H9 (cell line): ENCODE data around the gene PSMB3. TPM values are rescaled to one million over a fixed set of nuclear protein-coding genes. Genes with fewer than 3 reads are reported as not detected.

ENCODE experiments used
- DNase-seq: peaks from one replicate; pipeline ENCODE4 v3.0.0-alpha.2; 2017
- H2AFZ ChIP-seq: one replicate; pipeline ENCODE4 v1.6.1; 2013; ENCODE audit warnings: mild to moderate bottlenecking, low read length, control low read depth, moderate library complexity
- H2AK5ac ChIP-seq: 2 replicates; pipeline ENCODE4 v1.6.1; 2013; ENCODE audit warnings: low read length, control low read depth, mixed read lengths; ENCODE audit not compliant: insufficient read length
- H2BK120ac ChIP-seq: one replicate; pipeline ENCODE4 v1.6.1; 2013; ENCODE audit warnings: low read depth, mild to moderate bottlenecking, low read length, control low read depth, inconsistent platforms; ENCODE audit not compliant: poor library complexity, severe bottlenecking
- H2BK12ac ChIP-seq: 2 replicates; pipeline ENCODE4 v1.6.1; 2013; ENCODE audit warnings: low read length, control low read depth, mixed read lengths, low read depth; ENCODE audit not compliant: insufficient read length
- H2BK15ac ChIP-seq: 2 replicates; pipeline ENCODE4 v1.6.1; 2013; ENCODE audit warnings: low read depth, low read length, control low read depth
- H2BK20ac ChIP-seq: one replicate; pipeline ENCODE4 v1.6.1; 2013; ENCODE audit warnings: low read depth, mild to moderate bottlenecking, low read length, control low read depth, inconsistent platforms; ENCODE audit not compliant: poor library complexity, severe bottlenecking
- H2BK5ac ChIP-seq: 2 replicates; pipeline ENCODE4 v1.6.1; 2013; ENCODE audit warnings: low read length, control low read depth, mixed read lengths; ENCODE audit not compliant: insufficient read length
- H3K14ac ChIP-seq: 2 replicates; pipeline ENCODE4 v1.6.1; 2013; ENCODE audit warnings: low read length, control low read depth; ENCODE audit not compliant: insufficient read depth
- H3K18ac ChIP-seq: 2 replicates; pipeline ENCODE4 v1.6.1; 2013; ENCODE audit warnings: low read depth, mild to moderate bottlenecking, mixed read lengths, low read length, control low read depth; ENCODE audit not compliant: insufficient read length
- H3K23ac ChIP-seq: 2 replicates; pipeline ENCODE4 v1.6.1; 2013; ENCODE audit warnings: low read length, control low read depth, mixed read lengths, low read depth; ENCODE audit not compliant: insufficient read length
- H3K23me2 ChIP-seq: 2 replicates; pipeline ENCODE4 v1.6.1; 2013; ENCODE audit warnings: low read depth, mild to moderate bottlenecking, mixed read lengths, low read length, control low read depth; ENCODE audit not compliant: insufficient read length, poor library complexity, severe bottlenecking
- H3K27ac ChIP-seq: 2 replicates; pipeline ENCODE4 v1.5.1; 2013; ENCODE audit warnings: low read length, control low read depth, mixed read lengths, low read depth; ENCODE audit not compliant: insufficient read length
- H3K27me3 ChIP-seq: 2 replicates; pipeline ENCODE4 v1.6.1; 2013; ENCODE audit warnings: low read length, control low read depth, inconsistent platforms; ENCODE audit not compliant: insufficient read depth
- H3K4ac ChIP-seq: 2 replicates; pipeline ENCODE4 v1.6.1; 2013; ENCODE audit warnings: low read depth, mild to moderate bottlenecking, control low read depth, inconsistent platforms, low read length, moderate library complexity
- H3K4me1 ChIP-seq: 2 replicates; pipeline ENCODE4 v1.6.1; 2013; ENCODE audit warnings: low read length, control low read depth, inconsistent platforms; ENCODE audit not compliant: insufficient read depth
- H3K4me2 ChIP-seq: 2 replicates; pipeline ENCODE4 v1.6.1; 2013; ENCODE audit warnings: low read length, control low read depth, mixed read lengths; ENCODE audit not compliant: insufficient read length, insufficient read depth
- H3K56ac ChIP-seq: 2 replicates; pipeline ENCODE4 v1.6.1; 2013; ENCODE audit warnings: low read depth, mild to moderate bottlenecking, mixed read lengths, low read length, control low read depth; ENCODE audit not compliant: insufficient read length
- H3K79me1 ChIP-seq: 2 replicates; pipeline ENCODE4 v1.6.1; 2013; ENCODE audit warnings: low read depth, mild to moderate bottlenecking, moderate library complexity, low read length, control low read depth, inconsistent platforms; ENCODE audit not compliant: insufficient read depth, poor library complexity, severe bottlenecking
- H3K79me2 ChIP-seq: 2 replicates; pipeline ENCODE4 v1.6.1; 2013; ENCODE audit warnings: low read length, control low read depth, inconsistent platforms; ENCODE audit not compliant: insufficient read depth
- H3K9ac ChIP-seq: 2 replicates; pipeline ENCODE4 v1.6.1; 2013; ENCODE audit warnings: low read length, control low read depth, mixed read lengths; ENCODE audit not compliant: insufficient read length; ENCODE audit errors: extremely low read depth
- H3K9me3 ChIP-seq: one replicate; pipeline ENCODE4 v1.6.1; 2013; ENCODE audit warnings: low read depth, low read length, inconsistent platforms; ENCODE audit not compliant: control insufficient read depth
- H3T11ph ChIP-seq: one replicate; pipeline ENCODE4 v1.6.1; 2013; ENCODE audit warnings: mild to moderate bottlenecking, low read length, control low read depth, inconsistent platforms
- H4K20me1 ChIP-seq: one replicate; pipeline ENCODE4 v1.6.1; 2013; ENCODE audit not compliant: control insufficient read depth, insufficient read length, insufficient read depth
- H4K5ac ChIP-seq: 2 replicates; pipeline ENCODE4 v1.6.1; 2013; ENCODE audit warnings: low read depth, mild to moderate bottlenecking, mixed read lengths, low read length, control low read depth; ENCODE audit not compliant: insufficient read length
- H4K8ac ChIP-seq: replicated peaks from 2 replicates; pipeline ENCODE4 v1.6.1; 2013; ENCODE audit warnings: low read length, control low read depth, mixed read lengths, low read depth; ENCODE audit not compliant: insufficient read length
- H4K91ac ChIP-seq: 2 replicates; pipeline ENCODE4 v1.6.1; 2013; ENCODE audit warnings: low read depth, mild to moderate bottlenecking, moderate library complexity, mixed read lengths, low read length, control low read depth; ENCODE audit not compliant: insufficient read length
- H3K27ac Mint-ChIP-seq, 3 experiments: 2 replicates in 2 of 3; 3 replicates in 1 of 3; pipeline ENCODE4 v1.8.0; 2020 to 2021; ENCODE audit warnings: mixed read lengths in 3 of 3, mild to moderate bottlenecking in 1 of 3, moderate library complexity in 1 of 3
- H3K27me3 Mint-ChIP-seq: 2 replicates; pipeline ENCODE4 v1.8.0; 2021; ENCODE audit warnings: low read depth, mild to moderate bottlenecking, moderate library complexity, mixed read lengths
- H3K36me3 Mint-ChIP-seq, 3 experiments: 2 replicates in 2 of 3; 3 replicates in 1 of 3; pipeline ENCODE4 v1.8.0; 2020 to 2021; ENCODE audit warnings: low read depth in 3 of 3, mixed read lengths in 3 of 3; ENCODE audit not compliant: insufficient read depth in 1 of 3
- H3K4me1 Mint-ChIP-seq, 2 experiments: 2 replicates each; pipeline ENCODE4 v1.8.0; 2020; ENCODE audit warnings: mixed read lengths in 2 of 2
- H3K4me3 Mint-ChIP-seq, 2 experiments: 2 replicates in 1 of 2; 3 replicates in 1 of 2; pipeline ENCODE4 v1.8.0; 2020 to 2021; ENCODE audit warnings: mild to moderate bottlenecking in 2 of 2, mixed read lengths in 2 of 2, moderate library complexity in 1 of 2
- H3K9me3 Mint-ChIP-seq, 2 experiments: 2 replicates in 1 of 2; 3 replicates in 1 of 2; pipeline ENCODE4 v1.8.0; 2020; ENCODE audit warnings: mild to moderate bottlenecking in 2 of 2, mixed read lengths in 2 of 2, moderate library complexity in 1 of 2
- WGBS: extraction: QIAGEN DNeasy Blood & Tissue Kit; methylation state at CpG from one replicate; pipeline ENCODE4 v1.1.7; 2013; ENCODE audit warnings: missing lambda C conversion rate, low lambda C conversion rate, mixed read lengths; ENCODE audit not compliant: insufficient read length; ENCODE audit errors: extremely low coverage; 5-methylcytosine and 5-hydroxymethylcytosine counted together
- total RNA-seq: library from RNA; stranded (reverse); gene quantifications from 2 replicates; pipeline ENCODE4 v1.2.1, GENCODE V29; 2021
- TF ChIP-seq, protein P1 (sequence below): fragments of 200-600 bp; sonication (generic); conservative IDR thresholded peaks from 3 replicates; pipeline ENCODE4 v1.8.0; 2021; ENCODE audit warnings: antibody characterized with exemption, mild to moderate bottlenecking

Gene PSMB3
- total RNA-seq, 1 experiment from 2014 or later: 242 TPM

- Histone ChIP-seq H4K91ac (no peak within 1 kb of the TSS), H2AFZ (no peak within 1 kb of the TSS), H3K9ac (peak within 1 kb of the TSS; percentile 67), H3K79me1 (no peaks in the 10 kb centered on the region), H3K23me2 (peaks cover 5% of the 10 kb centered on the region), H2BK20ac (no peak within 1 kb of the TSS), H2BK5ac (no peak within 1 kb of the TSS), H2BK12ac (no peak within 1 kb of the TSS), H3K14ac (peak within 1 kb of the TSS; percentile 82), H3K27me3 (no peaks in the 10 kb centered on the region), H4K20me1 (no peaks in the 10 kb centered on the region), H2BK15ac (no peak within 1 kb of the TSS), H3K79me2 (peaks cover 26% of the 10 kb centered on the region; the same call in 1 of the 2 replicates), H3K27ac (no peak within 1 kb of the TSS), H3K23ac (no peak within 1 kb of the TSS), H2BK120ac (no peak within 1 kb of the TSS), H3K4ac (no peak within 1 kb of the TSS), H3K56ac (no peak within 1 kb of the TSS), H3K4me1 (no peaks in the 10 kb centered on the region; the same call in 1 of the 2 replicates), H3K4me2 (peak within 1 kb of the TSS; percentile 90), H3K9me3 (no peaks in the 10 kb centered on the region), H3K18ac (peak within 1 kb of the TSS; percentile 65), H3T11ph (no peak within 1 kb of the TSS), H4K5ac (no peak within 1 kb of the TSS), H2AK5ac (no peak within 1 kb of the TSS), H4K8ac (no peak within 1 kb of the TSS)
- peak; percentile 99 for DNase-seq
- Mint-ChIP-seq H3K27ac (peak within 1 kb of the TSS; percentile 88 to 95 (median 95)), H3K4me3 (peak within 1 kb of the TSS; percentile 98 to 99), H3K36me3 (peaks cover 23 to 55% (median 40%) of the 10 kb centered on the region in 3 experiments), H3K9me3 (peaks cover 0 to 3% of the 10 kb centered on the region in 2 experiments; a peak in 1 of 5 replicates), H3K4me1 (peaks cover 25 to 28% of the 10 kb centered on the region in 2 experiments), H3K27me3 (no peaks in the 10 kb centered on the region)
- WGBS: no CpG with 5 or more reads among the region's 76 CpGs
- TF ChIP-seq, protein P1, sequence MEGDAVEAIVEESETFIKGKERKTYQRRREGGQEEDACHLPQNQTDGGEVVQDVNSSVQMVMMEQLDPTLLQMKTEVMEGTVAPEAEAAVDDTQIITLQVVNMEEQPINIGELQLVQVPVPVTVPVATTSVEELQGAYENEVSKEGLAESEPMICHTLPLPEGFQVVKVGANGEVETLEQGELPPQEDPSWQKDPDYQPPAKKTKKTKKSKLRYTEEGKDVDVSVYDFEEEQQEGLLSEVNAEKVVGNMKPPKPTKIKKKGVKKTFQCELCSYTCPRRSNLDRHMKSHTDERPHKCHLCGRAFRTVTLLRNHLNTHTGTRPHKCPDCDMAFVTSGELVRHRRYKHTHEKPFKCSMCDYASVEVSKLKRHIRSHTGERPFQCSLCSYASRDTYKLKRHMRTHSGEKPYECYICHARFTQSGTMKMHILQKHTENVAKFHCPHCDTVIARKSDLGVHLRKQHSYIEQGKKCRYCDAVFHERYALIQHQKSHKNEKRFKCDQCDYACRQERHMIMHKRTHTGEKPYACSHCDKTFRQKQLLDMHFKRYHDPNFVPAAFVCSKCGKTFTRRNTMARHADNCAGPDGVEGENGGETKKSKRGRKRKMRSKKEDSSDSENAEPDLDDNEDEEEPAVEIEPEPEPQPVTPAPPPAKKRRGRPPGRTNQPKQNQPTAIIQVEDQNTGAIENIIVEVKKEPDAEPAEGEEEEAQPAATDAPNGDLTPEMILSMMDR: no peak
Observed at GRCh38 chr17:38799501-38800236, 47.1 kb downstream of the PSMB3 start, which contains the start of gene PIP4K2B. TSS of gene PIP4K2B (minus strand) at chr17:38799556. CDS start at chr17:38799424, 132 bp downstream.
